GM06990 (cell line): ENCODE results near the gene ANXA2R.

Experiments
- DNase-seq: peaks from one replicate; pipeline ENCODE4 v3.0.0-alpha.2; 2011; ENCODE audit not compliant: insufficient read length; ENCODE audit errors: extremely low read depth
- H3K27me3 ChIP-seq: replicated peaks from 2 replicates; pipeline ENCODE4 v1.6.0; 2011; ENCODE audit warnings: low read length; ENCODE audit not compliant: control insufficient read depth, insufficient read depth
- H3K36me3 ChIP-seq: 2 replicates; pipeline ENCODE4 v1.5.1; 2011; ENCODE audit warnings: low read length; ENCODE audit not compliant: control insufficient read depth, insufficient read depth
- H3K4me3 ChIP-seq: replicated peaks from 2 replicates; pipeline ENCODE4 v1.5.1; 2011; ENCODE audit warnings: low read depth, mild to moderate bottlenecking, control low read depth, low read length
- CTCF ChIP-seq: IDR thresholded peaks from 2 replicates; pipeline ENCODE4 v1.5.1; 2011; ENCODE audit warnings: low read length, control low read depth, mild to moderate bottlenecking, inconsistent platforms; ENCODE audit not compliant: insufficient read depth, poor library complexity, severe bottlenecking

The ANXA2R gene

GRCh38 chr5:43024217-43024616 lies 15.9 kb downstream of the ANXA2R start:
- Histone ChIP-seq H3K27me3 (no peaks in the 10 kb centered on the region), H3K4me3 (no peak overlapping the region), H3K36me3 (no peaks in the 10 kb centered on the region)
- TF ChIP-seq CTCF, result no peak
- DNase-seq, result no peak

- no peaks in the 10 kb centered on the region for H3K27me3 ChIP-seq
- DNase-seq, result no peak
- H3K36me3 ChIP-seq, result no peaks in the 10 kb centered on the region
- no peak for TF ChIP-seq CTCF
- no peak overlapping the region for H3K4me3 ChIP-seq
These were observed 19.0 kb downstream of the ANXA2R start for GRCh38 chr5:43021151-43021550.

GRCh38 chr5:43020399-43020746 lies 19.7 kb downstream of the ANXA2R start:
- no peaks in the 10 kb centered on the region for H3K27me3 ChIP-seq
- H3K4me3 ChIP-seq, result peak overlapping the region; percentile 65
- TF ChIP-seq CTCF, result no peak
- H3K36me3 ChIP-seq, result no peaks in the 10 kb centered on the region
- no peak for DNase-seq

- H3K4me3 ChIP-seq, result peak overlapping the region; percentile 65
- peak; percentile 56 for TF ChIP-seq CTCF
- H3K36me3 ChIP-seq, result no peaks in the 10 kb centered on the region
- H3K27me3 ChIP-seq, result no peaks in the 10 kb centered on the region
- DNase-seq, result peak; percentile 78
These were observed 20.3 kb downstream of the ANXA2R start for GRCh38 chr5:43019614-43020398.

GRCh38 chr5:43019291-43019613 lies 20.9 kb downstream of the ANXA2R start:
- Histone ChIP-seq H3K36me3 (no peaks in the 10 kb centered on the region), H3K27me3 (no peaks in the 10 kb centered on the region), H3K4me3 (peak overlapping the region; percentile 65)
- DNase-seq, result no peak
- TF ChIP-seq CTCF, result no peak

GRCh38 chr5:43017428-43017815 lies 22.7 kb downstream of the ANXA2R start:
- Histone ChIP-seq H3K4me3 (peak overlapping the region; percentile 64), H3K36me3 (no peaks in the 10 kb centered on the region), H3K27me3 (no peaks in the 10 kb centered on the region)
- TF ChIP-seq CTCF, result no peak
- no peak for DNase-seq
